Progenitor cell of endocrine pancreas (in vitro differentiated cells): Measurements from ENCODE around the gene SSTR3. TPM values are rescaled to one million over a fixed set of nuclear protein-coding genes. Genes with fewer than 3 reads are reported as not detected.

Experiments used
- DNase-seq: peaks from one replicate; pipeline ENCODE4 v3.0.0; 2021; ENCODE audit warnings: low spot score; ENCODE audit not compliant: unreplicated experiment
- H3K27ac Mint-ChIP-seq: 2 replicates; pipeline ENCODE4 v1.8.0; 2021; ENCODE audit warnings: mild to moderate bottlenecking, moderate library complexity, mixed read lengths
- H3K27me3 Mint-ChIP-seq: 2 replicates; pipeline ENCODE4 v1.8.0; 2021; ENCODE audit warnings: mixed read lengths
- H3K36me3 Mint-ChIP-seq: 2 replicates; pipeline ENCODE4 v1.8.0; 2022; ENCODE audit warnings: mixed read lengths; ENCODE audit not compliant: insufficient read depth
- H3K4me1 Mint-ChIP-seq: 2 replicates; pipeline ENCODE4 v1.8.0; 2021; ENCODE audit warnings: low read depth, mixed read lengths
- H3K4me3 Mint-ChIP-seq: 2 replicates; pipeline ENCODE4 v1.8.0; 2021; ENCODE audit warnings: low read depth, mild to moderate bottlenecking, moderate library complexity, mixed read lengths
- H3K9me3 Mint-ChIP-seq: 2 replicates; pipeline ENCODE4 v1.8.0; 2021; ENCODE audit warnings: low read depth, mixed read lengths
- CTCF ChIP-seq: fragments of 200-600 bp; sonication (generic); IDR thresholded peaks from one replicate; pipeline ENCODE4 v1.5.0; 2021; ENCODE audit warnings: antibody characterized with exemption, mild to moderate bottlenecking; ENCODE audit not compliant: unreplicated experiment
- total RNA-seq: library from RNA; stranded (reverse); gene quantifications from 2 replicates; pipeline ENCODE4 v1.2.1, GENCODE V29; 2021

Gene SSTR3
- total RNA-seq, 1 donor from 2014 or later = 1.9 TPM

DNA sequence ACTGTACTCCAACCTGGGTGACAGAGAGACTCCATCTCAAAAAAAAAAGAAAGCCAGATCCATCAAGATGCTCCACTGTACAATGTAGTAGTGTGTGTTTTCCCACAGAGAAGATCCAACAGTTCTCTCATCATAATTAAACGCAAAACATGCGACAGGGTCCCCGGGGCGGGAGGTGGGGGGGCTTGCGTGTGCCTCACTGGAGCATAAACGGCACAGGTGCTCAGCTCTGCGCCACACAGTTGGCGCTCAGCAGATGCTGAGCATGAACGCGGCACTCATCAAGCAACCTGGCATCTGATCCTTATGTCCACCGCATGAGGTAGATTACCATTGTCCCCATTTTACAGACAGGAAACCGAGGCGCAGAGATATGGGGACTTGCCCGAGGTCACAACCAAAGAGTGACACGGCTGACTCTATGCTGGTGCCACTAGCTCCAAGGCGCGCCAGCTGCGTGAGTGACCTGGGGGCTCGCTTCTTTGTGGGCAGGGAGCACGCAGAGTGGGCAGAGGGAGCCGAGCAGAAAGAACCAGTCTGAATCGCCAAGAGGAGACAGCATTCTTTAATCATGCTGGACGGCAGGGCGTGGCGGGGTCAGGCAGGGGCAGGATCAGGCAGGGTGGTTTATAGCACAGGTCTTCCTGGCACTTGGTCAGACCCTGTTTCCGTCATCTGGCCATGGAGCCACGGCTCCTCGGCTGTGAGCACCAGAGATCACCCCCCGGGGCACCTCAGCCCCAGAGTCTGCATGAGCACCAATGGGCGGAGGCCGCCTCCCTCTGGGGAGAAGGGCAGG, 32.5 kb downstream of the SSTR3 start:
- Mint-ChIP-seq H3K27ac (no peak overlapping the region), H3K27me3 (peaks cover 21% of the 10 kb centered on the region), H3K9me3 (no peaks in the 10 kb centered on the region), H3K36me3 (no peaks in the 10 kb centered on the region), H3K4me1 (no peaks in the 10 kb centered on the region), H3K4me3 (no peak overlapping the region)
- TF ChIP-seq CTCF = no peak
- no peak for DNase-seq

DNA sequence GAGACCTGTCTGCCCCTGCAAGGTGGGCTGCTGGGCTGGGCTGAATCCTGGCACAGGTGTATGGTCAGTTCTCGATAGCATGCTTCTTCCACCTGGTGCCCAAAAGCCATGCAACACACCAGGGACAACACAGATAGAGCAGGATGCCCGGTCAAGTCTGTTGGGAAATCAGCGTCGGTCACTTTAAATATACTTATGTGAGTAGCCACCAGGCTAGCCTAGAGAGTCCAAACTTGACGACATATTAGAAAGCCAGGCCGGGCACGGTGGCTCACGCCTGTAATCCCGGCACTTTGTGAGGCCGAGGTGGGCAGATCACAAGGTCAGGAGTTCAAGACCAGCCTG, 33.2 kb downstream of the SSTR3 start:
- no peak for TF ChIP-seq CTCF
- Mint-ChIP-seq H3K27me3 (peaks cover 28% of the 10 kb centered on the region), H3K4me3 (no peak overlapping the region), H3K4me1 (peaks cover 1% of the 10 kb centered on the region), H3K9me3 (no peaks in the 10 kb centered on the region), H3K27ac (no peak overlapping the region), H3K36me3 (no peaks in the 10 kb centered on the region)
- DNase-seq = no peak

DNA sequence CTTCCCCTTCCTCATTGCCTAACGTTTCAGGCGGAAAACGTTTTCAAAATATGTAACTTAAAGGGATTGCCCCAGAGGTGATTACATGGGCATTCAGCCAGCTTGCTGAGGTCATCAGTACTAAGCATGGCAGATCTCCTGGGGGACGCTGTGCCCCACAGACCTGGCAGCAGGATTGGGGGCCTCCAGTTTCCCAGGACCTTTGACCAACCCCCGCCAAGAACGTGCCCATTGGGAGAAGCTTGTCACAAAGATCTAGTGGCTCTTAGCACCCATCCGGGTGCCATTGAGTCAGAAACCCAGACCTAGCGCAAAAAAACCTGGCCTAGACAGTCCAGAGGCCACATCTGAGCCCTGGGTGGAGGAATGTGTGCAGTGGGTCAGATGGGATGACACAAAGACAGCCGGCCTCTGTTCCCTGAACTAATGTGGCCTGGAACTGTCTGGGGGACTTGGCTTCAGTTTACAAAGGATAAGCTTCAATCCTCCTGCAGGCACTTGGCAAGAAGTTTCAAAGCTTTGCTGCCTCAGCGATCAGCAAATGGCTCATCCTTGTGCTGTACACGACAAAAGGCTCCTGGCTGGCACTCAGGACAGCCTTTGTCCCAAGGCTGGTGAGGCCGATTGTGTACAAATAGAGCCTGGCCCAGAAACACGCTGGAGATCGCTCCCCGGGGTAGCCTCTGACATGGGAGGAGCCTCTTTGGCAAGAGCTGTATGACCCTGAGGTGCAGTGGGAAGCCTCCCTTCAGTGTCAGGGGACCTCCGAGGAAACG, 33.7 kb downstream of the SSTR3 start:
- Mint-ChIP-seq H3K27ac (no peak overlapping the region), H3K36me3 (no peaks in the 10 kb centered on the region), H3K4me1 (peaks cover 1% of the 10 kb centered on the region), H3K27me3 (peaks cover 28% of the 10 kb centered on the region), H3K4me3 (no peak overlapping the region), H3K9me3 (no peaks in the 10 kb centered on the region)
- TF ChIP-seq CTCF = no peak
- DNase-seq = no peak

GRCh38 chr22:37177755-37178154, 34.5 kb downstream of the SSTR3 start:
- no peak for DNase-seq
- peaks cover 1% of the 10 kb centered on the region for H3K4me1 Mint-ChIP-seq
- H3K27me3 Mint-ChIP-seq = peaks cover 28% of the 10 kb centered on the region
- no peaks in the 10 kb centered on the region for H3K36me3 Mint-ChIP-seq
- H3K9me3 Mint-ChIP-seq = no peaks in the 10 kb centered on the region
- no peak overlapping the region for H3K4me3 Mint-ChIP-seq
- TF ChIP-seq CTCF = no peak
- H3K27ac Mint-ChIP-seq = no peak overlapping the region

GRCh38 chr22:37177221-37177620, 35.1 kb downstream of the SSTR3 start:
- H3K4me3 Mint-ChIP-seq = no peak overlapping the region
- H3K27me3 Mint-ChIP-seq = peaks cover 28% of the 10 kb centered on the region
- DNase-seq = no peak
- peaks cover 1% of the 10 kb centered on the region for H3K4me1 Mint-ChIP-seq
- no peak for TF ChIP-seq CTCF
- H3K9me3 Mint-ChIP-seq = no peaks in the 10 kb centered on the region
- no peak overlapping the region for H3K27ac Mint-ChIP-seq
- H3K36me3 Mint-ChIP-seq = no peaks in the 10 kb centered on the region
